Suppressor macrophage treated with lipopolysaccharide for 4 hours (primary cell): ENCODE data around the gene C19orf25.
"Not testable (repeated sequence)": the region's sequence is repeated elsewhere in the genome, so short reads cannot be mapped to it uniquely, and the experiment has no call there.

Source experiments
- DNase-seq: peaks from one replicate; pipeline ENCODE4 v3.0.0-alpha.2; 2020

The C19orf25 gene

DNA sequence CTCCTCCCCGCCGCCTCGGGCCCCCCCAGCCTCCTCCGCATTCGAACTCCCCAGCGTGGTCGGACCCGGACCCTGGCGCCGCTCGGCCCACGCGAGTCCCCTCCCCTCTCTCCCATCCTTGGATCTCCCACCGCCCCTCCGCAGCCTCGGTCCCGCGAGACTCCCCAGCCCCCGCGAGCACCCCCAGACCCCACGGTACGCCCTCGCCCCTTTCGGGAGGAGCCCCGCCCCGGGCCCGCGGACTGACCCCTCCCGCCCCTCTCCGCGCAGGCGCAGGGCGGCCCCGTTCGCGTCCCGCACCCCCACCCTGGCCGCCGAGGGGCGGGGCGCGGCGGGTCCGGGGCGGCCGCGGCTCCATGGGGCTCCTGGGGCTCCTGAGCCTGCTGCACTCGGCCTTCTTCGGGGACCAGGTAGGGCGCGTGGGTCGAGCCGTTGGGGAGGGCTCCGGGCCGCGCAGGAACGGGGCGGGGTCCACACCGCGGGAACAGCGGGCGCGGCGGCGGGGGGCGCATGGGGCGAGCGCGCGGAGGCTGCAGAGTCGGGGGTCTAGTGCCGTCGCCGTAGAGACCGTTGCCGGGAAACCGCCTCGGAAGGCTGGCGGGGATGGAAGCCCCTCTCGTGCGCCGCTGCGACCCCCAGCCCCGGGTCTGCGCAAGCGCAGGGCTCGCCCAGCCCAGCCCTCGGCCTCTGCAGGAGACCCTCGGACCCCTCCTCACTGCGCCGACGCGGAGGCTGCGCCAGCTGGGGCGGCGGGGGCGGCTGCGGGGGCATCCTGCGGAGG lies 32.9 kb downstream of the C19orf25 start:
- DNase-seq: no peak

DNA sequence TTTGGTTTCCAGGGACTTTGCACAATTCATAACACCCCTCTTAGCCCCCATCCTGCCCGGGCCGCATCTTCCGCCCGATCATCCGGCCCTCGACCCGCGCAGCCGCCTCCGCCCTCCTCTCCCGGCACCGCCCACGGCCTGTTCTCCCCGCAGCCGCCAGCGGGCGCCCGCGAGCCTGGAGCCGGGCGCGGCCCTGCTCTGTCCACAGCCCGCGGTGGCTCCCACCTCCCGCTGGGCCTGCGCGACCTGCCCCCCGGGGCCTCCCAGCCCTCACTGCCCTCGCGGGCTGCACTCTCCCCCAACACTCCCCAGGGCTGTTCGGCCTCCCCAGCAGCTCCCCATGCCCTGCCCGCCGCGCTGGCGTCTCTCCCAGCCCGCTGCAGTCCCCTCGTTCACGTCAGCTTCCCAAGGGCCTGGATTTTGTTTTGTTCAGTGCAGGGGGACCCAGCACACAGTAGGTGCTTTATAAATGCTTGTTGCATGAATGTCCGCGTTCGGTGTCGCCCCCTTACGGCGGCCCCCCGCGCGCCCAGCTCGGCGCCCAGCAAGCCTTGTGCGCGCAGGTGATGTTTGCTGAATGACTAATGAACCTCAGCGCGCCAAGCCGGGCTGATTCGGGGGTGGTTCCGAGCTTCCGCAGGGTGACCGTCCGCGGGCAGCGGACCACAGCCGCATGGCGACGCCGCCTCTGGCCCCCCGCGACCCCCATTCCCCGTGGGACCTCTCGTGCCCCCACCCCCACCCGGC lies 33.7 kb downstream of the C19orf25 start:
- peak; percentile 79 for DNase-seq

DNA sequence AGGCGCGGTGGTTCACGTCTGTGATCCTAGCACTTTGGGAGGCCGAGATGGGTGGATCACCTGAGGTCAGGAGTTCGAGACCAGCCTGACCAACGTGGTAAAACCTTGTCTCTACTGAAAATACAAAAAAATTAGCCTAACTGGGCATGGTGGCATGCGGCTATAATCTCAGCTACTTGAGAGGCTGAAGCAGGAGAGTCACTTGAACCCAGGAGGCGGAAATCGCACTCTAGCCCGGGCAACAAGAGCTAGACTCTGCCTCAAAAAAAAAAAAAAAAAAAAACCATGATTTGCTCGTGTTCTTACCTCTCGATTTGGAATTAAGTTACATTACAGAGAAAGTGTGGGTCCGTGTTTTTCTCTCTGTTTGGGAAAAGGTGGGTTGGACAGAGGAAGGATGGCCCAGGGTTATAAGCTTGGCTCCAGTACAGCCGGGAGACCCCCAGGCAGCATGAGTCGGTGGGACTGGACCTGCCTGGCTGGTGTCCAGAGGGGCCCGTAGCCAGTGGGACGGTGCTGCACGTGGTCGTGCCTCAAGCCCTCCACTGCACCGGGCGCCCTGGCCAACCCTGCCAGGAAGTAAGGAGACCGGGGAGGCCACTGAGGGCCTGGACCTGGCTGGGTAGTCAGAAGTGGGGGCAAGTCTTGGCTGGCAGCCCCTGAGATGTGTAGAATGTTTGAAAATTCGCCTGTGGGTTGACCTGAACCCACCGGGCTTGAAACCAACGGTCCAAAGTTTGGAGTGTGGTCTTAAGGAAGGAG lies 37.2 kb downstream of the C19orf25 start:
- no peak for DNase-seq

DNA sequence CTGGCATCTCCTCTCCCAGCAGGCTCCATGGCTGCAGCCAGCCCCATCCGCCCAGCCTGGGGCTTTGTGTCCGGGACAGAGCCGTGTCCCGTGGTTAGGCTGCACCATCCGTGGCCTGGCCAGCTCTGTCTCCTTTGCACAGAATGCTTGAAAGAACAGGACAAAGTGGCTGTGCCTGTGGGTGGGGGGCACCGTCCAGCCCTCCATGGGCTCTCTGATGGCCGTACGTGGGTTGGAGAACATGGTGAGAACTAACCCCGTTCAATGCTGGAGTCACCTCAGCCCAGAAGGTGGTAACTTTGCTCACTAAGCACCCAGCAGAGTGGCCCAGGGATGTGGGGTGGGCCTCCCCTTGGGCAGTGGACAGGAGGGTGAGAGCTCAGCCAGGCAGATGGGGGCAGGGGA lies 38.0 kb downstream of the C19orf25 start:
- DNase-seq: no peak

DNA sequence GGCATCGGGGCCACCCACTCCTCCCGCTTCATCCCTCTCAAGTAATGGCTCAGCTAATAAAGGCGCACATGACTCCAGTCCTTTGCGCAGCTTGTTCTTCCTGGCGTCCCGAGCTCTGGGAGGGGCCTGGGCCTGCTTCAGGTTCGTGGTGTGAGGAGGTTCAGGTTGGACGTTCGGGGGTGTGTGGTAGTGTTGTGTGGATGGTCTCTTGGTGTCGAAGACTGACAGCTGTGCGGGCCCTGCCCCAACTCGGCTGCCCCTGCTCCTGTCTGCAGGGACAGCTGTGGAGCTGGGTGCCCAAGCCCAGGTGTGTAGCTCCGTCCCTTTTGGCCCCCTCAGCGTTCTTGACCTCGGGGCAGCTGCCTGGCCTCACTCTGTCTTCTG lies 38.6 kb downstream of the C19orf25 start:
- DNase-seq: no peak

DNA sequence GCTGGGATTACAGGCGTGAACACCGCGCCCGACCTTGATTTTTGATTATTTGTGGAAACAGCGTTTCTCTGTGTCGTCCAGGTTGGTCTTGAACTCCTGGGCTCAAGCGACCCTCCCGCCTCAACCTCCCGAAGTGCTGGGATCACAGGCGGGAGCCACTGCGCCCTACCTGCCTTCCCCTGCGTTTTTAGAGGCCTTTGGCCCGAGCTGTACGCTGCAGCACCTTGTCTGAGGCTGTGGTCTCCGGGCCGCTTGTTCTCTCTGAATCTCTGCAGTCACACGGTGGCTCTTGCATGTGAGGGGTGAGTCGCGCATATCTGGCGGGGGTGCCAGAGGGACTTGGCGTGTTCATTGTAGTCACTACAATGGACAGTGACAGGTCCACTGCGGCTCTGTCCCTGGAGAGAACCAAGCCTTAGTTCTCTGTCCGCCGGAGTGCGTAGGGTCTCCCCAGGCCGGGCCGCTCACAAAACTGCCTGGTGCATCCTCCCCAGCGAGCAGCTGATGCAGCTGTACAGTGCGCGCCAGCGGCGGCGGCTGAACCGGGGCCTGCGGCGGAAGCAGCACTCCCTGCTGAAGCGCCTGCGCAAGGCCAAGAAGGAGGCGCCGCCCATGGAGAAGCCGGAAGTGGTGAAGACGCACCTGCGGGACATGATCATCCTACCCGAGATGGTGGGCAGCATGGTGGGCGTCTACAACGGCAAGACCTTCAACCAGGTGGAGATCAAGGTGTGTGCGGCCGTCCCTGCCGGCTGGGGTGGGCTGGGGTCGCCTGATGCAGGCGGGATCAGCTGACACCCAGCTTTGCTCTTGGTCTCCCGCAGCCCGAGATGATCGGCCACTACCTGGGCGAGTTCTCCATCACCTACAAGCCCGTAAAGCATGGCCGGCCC lies 39.2 kb downstream of the C19orf25 start:
- not testable (repeated sequence) for DNase-seq

DNA sequence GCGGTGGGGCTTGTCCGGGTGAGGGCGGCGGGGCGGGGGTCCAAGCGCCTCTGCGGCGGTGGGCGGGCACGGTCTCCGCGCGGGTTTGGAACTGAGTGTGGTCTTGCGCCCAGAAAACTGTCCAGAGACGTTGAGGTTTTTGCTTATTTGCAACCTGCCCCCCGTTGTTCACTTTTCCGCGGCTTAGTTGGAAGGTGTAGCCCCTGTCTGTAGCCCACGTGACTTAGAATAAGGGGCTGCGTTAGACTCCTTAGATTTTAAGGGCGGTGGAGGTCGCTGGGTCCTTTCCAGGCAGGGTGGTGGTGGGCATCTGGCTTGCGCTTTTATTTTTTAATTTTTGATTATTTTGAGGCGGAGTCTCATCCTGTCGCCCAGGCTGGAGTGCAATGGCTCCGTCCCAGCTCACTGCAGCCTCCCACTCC lies 40.1 kb downstream of the C19orf25 start:
- DNase-seq: no peak

DNA sequence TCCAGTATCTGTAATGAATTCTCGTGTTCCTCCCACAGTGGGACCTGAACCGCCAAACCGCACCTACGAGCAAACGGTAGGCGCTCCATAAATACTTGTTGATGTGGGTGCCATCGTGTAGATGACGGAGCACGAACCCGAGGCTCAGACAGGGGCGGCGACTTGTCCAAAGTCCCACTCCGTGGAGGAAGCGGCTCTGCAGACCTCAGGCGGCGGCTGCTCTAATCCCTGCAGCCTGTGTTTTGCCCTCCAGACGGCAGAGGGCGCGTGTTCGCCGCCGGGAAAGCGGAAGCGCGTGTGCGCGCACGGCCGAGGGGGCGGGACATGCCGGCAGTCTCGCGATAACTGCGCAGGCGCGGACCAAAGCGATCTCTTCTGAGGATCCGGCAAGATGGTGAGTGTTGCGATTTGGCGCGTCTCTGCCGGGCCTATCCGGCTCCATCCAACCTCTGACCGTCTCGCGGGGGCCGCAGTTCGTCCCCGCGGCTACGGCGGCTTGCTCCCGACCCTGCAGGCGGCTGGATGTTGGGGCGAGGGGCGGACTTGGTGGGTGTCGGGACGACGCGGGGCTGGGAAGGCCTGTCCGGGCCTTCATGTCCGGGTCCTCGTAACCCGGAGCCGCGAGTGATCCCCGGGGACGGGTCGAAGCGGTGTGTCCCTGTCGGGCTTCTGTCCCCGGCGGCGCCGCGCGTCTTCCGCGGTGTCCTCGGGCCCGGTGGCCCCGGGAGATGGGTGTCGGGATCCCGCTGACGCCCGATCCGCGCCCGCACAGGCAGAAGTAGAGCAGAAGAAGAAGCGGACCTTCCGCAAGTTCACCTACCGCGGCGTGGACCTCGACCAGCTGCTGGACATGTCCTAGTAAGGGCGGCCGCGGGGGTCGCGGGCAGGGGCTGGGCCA lies 40.7 kb downstream of the C19orf25 start, which contains the start of gene RPS15:
RPS15 (plus strand) TSS at position 362 of the 898 bp plus-strand sequence; CDS start at position 392, 30 bp downstream.
- peak; percentile 98 for DNase-seq

DNA sequence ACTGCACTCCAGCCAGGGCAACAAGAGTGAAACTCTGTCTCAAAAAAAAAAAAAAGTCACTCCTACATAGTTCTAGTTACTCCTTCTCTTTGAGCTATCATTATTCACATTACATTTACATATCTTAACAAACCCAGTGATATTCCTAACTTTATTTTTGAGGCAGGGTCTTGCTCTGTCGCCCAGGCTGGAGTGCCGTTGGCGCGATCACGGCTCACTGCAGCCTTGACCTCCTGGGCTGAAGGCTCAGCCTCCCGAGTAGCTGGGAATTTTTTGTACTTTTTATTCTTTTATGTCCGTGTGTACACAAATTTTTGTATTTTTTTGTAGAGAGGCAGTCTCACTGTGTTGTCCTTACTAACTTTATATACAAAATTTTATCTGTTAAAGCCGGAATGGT lies 41.4 kb downstream of the C19orf25 start:
- no peak for DNase-seq

DNA sequence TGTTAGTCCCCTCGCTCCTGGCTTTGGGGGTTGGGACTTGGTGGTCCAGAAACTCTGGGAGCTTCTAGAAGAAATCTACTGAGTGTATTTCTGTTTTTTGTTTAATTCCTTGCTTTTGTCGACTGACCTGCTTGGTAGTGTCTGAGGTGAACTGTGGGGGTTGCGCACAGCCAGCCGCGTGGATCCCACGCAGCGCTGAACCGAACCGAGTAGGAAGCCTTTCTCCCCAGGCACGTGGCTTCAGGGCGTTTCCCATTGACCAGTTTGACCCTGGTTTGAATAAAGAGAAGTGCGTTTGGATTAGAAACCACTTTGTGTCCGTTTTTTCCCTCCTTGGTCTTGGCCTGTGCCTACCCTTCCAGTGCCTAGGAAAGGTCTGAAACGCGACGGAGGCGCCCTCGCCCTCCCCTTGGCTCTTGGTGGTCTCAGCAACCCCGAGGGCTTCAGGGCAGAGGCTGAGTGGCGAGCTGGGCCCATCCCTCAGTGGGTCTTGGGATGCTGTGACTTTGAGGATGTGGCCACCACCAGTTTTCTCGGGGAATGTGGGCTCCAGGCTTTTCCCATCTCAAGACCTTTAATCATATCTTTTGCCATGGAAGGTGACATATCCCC lies 43.5 kb downstream of the C19orf25 start:
- DNase-seq: no peak

DNA sequence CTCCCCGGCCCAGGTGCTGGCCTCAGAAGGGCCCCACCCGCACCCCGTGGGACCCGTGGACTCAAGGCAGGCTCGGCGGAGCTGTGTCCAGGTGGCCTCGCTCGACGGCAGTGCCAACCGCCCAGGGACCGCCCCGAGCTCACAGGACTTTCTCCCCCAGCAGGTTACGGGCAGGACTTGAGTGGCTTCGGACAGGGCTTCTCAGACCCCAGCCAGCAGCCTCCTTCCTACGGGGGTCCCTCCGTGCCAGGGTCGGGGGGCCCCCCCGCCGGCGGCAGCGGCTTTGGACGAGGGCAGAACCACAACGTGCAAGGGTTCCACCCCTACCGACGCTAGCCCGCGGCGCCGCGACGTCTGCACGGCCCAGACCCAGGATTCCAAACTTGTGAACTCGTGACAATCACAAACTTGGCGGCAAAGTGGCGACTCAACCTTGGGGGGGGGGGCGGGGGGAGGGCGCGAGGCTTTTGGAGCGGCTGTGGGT lies 44.4 kb downstream of the C19orf25 start:
- no peak for DNase-seq

DNA sequence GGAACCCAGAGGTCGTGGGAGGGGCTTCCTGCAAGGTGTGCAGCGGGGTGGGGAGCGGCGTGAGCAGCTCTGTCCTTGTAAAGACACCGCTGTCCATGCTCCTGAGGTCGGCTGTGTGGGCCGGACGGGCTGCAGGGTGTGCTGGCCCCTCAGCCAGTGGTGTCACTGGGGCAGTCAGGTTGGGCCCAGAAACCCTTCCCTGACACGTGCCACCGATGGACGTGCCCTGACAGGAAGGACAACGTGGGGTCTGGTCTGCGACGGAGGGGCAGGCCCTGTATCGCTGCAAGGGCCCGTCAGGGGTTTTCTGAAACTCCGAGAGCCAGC lies 45.0 kb downstream of the C19orf25 start:
- no peak for DNase-seq

DNA sequence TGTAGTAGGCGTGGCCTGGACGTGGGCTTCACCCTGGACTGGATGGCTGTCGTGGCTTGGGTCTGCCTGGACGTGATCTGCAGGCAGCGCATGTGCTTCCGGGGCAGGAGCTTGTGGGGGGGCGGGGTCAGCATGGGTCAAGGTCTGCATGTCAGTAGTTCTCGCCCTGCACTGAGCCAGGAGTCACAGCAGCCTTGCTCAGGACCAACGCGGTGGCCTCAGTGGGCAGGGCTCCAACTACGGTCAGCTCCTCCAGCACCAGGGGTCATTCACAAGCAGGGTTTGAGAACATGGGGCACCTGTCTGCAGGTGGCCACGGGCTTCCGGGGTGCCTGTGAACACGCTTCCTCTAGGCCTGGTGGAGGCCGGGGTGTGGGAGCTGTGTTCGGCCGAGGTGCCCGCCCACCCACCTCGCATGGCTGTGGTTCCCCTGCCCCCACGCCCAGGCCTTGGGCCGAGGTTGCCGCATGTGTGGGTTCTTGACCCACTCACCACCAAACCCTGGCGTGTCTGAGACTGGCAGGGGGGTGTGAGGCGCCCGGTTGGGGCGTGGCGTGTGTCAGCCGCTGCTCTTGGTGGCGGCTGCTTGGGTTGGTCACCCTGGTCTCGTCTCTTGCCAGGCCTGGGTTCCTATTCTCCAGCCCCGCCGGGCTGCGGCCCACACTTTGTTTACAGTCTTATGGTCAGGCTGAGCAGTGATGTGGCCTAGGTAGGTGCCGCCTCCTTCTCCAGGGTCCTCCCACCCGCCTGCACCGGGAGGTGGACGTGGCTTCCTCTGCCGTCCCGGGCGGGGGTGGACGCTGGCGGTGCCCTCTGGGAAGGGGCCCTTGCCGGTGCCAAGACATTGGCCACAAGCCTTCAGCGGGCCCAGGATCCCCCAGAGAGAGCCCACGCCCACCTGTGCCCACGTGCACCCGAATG lies 45.6 kb downstream of the C19orf25 start:
- no peak for DNase-seq

DNA sequence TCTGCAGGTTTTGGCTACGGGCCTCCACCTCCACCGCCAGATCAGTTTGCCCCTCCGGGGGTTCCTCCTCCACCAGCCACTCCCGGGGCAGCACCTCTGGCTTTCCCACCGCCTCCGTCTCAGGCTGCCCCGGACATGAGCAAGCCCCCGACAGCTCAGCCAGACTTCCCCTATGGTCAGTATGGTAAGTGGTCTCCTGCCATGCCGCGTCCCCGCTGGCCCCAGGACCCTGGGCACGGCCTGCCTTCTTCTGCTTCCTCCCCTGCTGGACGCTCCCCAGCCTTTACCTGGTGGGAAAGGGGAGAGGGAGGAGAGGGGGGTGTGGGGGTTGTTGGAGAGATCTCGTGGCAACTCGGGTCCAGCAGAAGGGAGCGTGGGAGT lies 46.5 kb downstream of the C19orf25 start:
- DNase-seq: no peak

DNA sequence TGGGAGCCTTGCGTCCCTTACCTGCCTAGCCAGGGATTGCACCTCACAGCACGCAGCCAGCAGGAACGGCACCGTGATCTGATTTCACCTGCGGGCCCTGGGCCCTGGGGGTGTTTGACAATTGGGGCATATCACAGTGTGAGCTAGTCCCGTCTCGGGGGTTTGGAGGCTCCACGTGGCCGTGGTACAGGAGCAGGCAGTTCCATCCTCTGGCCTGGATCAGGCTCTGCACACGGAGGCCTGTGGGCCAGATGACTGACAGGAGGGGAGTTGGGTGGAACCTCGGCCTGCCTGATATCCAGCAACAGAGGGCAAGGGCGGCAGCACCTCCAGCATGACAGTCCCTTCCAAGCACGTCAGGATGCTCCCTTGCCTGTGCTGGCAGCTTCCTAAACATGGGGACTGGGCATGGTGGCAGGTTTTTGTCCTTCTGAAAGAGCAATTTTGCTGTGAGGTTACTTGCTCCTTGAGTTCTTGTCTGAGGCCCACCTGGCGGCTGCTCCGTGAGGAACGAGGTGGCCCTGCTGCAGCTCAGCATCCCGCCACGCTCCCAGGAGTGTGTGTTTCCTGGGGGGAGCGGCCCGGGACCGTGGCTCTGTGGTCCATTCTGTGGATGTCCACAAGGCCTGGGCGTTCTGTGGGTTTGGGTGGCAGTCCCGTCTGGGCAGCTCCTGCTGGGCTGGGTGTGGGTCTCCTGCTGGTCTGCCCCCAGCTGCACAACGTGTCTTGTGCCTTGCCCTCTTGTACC lies 47.1 kb downstream of the C19orf25 start:
- DNase-seq: no peak

DNA sequence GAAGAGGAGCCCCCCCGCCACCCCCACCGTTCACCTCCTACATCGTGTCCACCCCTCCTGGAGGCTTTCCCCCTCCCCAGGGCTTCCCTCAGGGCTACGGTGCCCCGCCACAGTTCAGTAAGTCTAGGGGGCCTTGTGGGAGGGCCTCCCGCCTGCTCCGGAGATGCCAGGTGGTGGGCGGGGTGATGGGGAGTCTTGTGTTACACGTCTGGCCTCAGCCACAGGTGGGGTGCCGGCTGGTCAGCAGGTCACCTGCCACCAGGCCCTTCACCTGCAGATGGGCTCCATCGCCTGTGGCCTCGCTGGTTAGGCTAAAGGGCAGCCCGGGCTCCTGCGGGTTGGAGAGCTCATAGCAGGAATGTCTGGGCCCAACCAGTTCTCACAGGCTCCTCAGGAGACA lies 48.8 kb downstream of the C19orf25 start:
- DNase-seq: no peak

DNA sequence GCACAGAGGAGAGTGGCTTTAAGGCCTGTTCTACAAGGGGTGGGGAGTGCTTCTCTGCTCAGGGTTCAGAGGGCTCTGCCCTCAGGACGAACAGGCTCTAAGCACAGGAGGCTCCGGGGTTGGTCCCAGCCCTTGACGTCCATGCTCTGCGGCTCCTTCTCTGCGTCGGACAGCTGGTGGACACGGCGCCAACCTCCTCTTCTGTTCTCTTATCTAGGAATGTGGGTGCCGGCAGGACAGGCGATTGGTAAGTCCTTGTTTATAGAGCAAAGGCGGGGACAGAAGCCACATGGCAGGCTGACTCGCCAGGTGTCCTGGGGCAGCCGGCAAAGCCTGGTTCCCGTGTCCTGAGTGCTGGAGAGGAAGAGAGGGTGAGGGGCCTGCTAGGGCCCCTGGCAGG lies 49.3 kb downstream of the C19orf25 start:
- no peak for DNase-seq

DNA sequence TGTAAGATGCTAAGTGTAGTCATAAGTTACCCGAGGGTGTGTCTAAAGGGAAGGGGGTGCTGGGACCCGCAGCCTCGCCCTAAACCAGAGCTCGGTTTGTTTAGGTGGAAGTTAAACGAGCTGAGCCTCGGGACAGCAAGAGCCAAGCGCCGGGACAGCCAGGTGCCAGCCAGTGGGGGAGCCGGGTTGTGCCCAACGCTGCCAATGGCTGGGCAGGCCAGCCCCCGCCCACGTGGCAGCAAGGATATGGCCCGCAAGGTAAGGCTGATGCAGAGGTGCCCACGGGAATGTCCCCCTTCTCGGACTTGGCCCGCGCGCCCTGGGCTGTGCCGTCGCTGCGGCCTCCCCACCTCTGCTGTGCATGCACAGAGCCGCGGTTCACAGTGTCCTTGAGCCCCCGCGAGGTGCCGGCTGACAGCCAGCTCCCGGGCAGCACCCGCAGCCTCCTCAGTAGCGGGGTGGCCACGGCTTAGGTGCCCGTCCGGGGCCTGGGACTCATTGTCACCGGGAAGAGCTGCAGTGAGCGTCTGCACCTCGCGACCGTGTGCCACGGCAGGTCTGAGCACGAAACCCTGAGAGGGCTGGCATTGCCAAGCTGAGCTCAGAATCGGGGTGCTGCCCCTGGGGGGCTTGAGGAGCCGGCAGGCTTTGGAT lies 50.1 kb downstream of the C19orf25 start:
- DNase-seq: no peak
